ENCODE results near the gene TNFRSF14. TPM values are rescaled to one million over a fixed set of nuclear protein-coding genes. Genes with fewer than 3 reads are reported as not detected.

TNFRSF14 gene
- total and polyA plus RNA-seq, 2 of the 13 experiments (the other 11 are each of a cell fraction or from before 2014, with no cell fraction given) = 11.9 to 49.9 TPM

GRCh38 chr1:2554621-2555387 lies 1.4 kb upstream of the TNFRSF14 start (continued):
- TF ChIP-seq PATZ1 (CRISPR knock-in tag; IDR thresholded peaks at IDR 0.05) (peak; percentile 64), REPIN1 (CRISPR knock-in tag; IDR thresholded peaks at IDR 0.05; ENCODE audit: borderline replicate concordance, low read depth) (peak; percentile 24; the same call in 1 of the 2 replicates), YEATS2 (CRISPR knock-in tag; IDR thresholded peaks at IDR 0.05; ENCODE audit: borderline replicate concordance) (no peak), ZFP37 (CRISPR knock-in tag; IDR thresholded peaks at IDR 0.05; ENCODE audit: borderline replicate concordance) (no peak), TEAD3 (CRISPR knock-in tag; optimal IDR thresholded peaks at IDR 0.05; ENCODE audit: borderline replicate concordance) (peak; percentile 89), ZNF724P (CRISPR knock-in tag; IDR thresholded peaks at IDR 0.05; ENCODE audit: borderline replicate concordance) (0 out of 2 replicates have a peak, but pooled peaks have one; percentile 22), JUN (CRISPR knock-in tag; IDR thresholded peaks at IDR 0.05) (no peak), ZBTB7B (CRISPR knock-in tag; IDR thresholded peaks at IDR 0.05) (peak; percentile 74), ZNF354B (CRISPR knock-in tag; IDR thresholded peaks at IDR 0.05) (0 out of 2 replicates have a peak, but pooled peaks have one; percentile 27), HHEX (CRISPR knock-in tag; IDR thresholded peaks at IDR 0.05) (no peak), SRY (CRISPR knock-in tag; IDR thresholded peaks at IDR 0.05) (no peak), YY1 (IDR thresholded peaks at IDR 0.05; ENCODE audit: insufficient read depth, insufficient replicate concordance, low read depth, low read length) (peak; percentile 13), TFAP4 (IDR thresholded peaks at IDR 0.05; ENCODE audit: borderline replicate concordance, low read depth) (peak; percentile 16; the same call in 1 of the 2 replicates), NFKB2 (CRISPR knock-in tag; IDR thresholded peaks at IDR 0.05; ENCODE audit: borderline replicate concordance) (no peak), CBFB (CRISPR knock-in tag; IDR thresholded peaks at IDR 0.05) (no peak), CTCF (CRISPR knock-in tag; IDR thresholded peaks at IDR 0.05) (peak; percentile 91), MAZ (IDR thresholded peaks at IDR 0.05; ENCODE audit: borderline replicate concordance, low read depth, low read length) (no peak), MAZ (CRISPR knock-in tag; IDR thresholded peaks at IDR 0.05; ENCODE audit: low read depth) (no peak), ZNF251 (CRISPR knock-in tag; IDR thresholded peaks at IDR 0.05) (no peak), ZNF83 (CRISPR knock-in tag; IDR thresholded peaks at IDR 0.05; ENCODE audit: borderline replicate concordance) (no peak), ZFY (CRISPR knock-in tag; IDR thresholded peaks at IDR 0.05) (peak; percentile 10; the same call in 1 of the 2 replicates), ZNF713 (CRISPR knock-in tag; IDR thresholded peaks at IDR 0.05) (no peak), MYC (CRISPR knock-in tag; IDR thresholded peaks at IDR 0.05; ENCODE audit: borderline replicate concordance) (peak; percentile 26; the same call in 1 of the 2 replicates), ZNF317 (CRISPR knock-in tag; IDR thresholded peaks at IDR 0.05) (no peak), STAG1 (CRISPR knock-in tag; IDR thresholded peaks at IDR 0.05) (peak; percentile 89), RAD21 (CRISPR knock-in tag; IDR thresholded peaks at IDR 0.05) (peak; percentile 89)

Data from HepG2 (cell line).